HCT116 (cell line): ENCODE measurements around the gene SYNE3.

ENCODE experiments used
- CEBPB ChIP-seq: IDR thresholded peaks from 2 replicates; pipeline ENCODE4 v1.6.1; 2012; ENCODE audit warnings: low read depth
- EZH2 ChIP-seq: fragments of 200-600 bp; sonication (generic); IDR thresholded peaks from 2 replicates; pipeline ENCODE4 v1.6.1; 2017; ENCODE audit warnings: antibody characterized with exemption, mixed run types
- FOSL1 ChIP-seq: IDR thresholded peaks from 2 replicates; pipeline ENCODE4 v1.6.1; 2012; ENCODE audit warnings: low read depth
- POLR2A ChIP-seq: IDR thresholded peaks from 2 replicates; pipeline ENCODE4 v1.7.0; 2011; ENCODE audit warnings: borderline replicate concordance; ENCODE audit not compliant: insufficient read depth, insufficient read length; ENCODE audit errors: extremely low read depth
- POLR2AphosphoS5 ChIP-seq: IDR thresholded peaks from 2 replicates; pipeline ENCODE4 v1.6.1; 2011; ENCODE audit warnings: mild to moderate bottlenecking, low read depth, low read length, moderate library complexity
- RAD21 ChIP-seq: IDR thresholded peaks from 2 replicates; pipeline ENCODE4 v1.6.1; 2012; ENCODE audit warnings: low read depth, mild to moderate bottlenecking
- SIN3A ChIP-seq: IDR thresholded peaks from 2 replicates; pipeline ENCODE4 v1.6.1; 2012; ENCODE audit warnings: low read depth
- SP1 ChIP-seq: IDR thresholded peaks from 2 replicates; pipeline ENCODE4 v1.6.1; 2012; ENCODE audit warnings: low read depth
- SRF ChIP-seq: IDR thresholded peaks from 2 replicates; pipeline ENCODE4 v1.6.1; 2012; ENCODE audit warnings: low read depth
- ZNF274 ChIP-seq: fragments of 200-500 bp; sonication (Bioruptor generic); IDR thresholded peaks from 2 replicates; pipeline ENCODE4 v1.6.1; 2014; ENCODE audit warnings: mild to moderate bottlenecking, low read depth, low read length, inconsistent platforms
- TF ChIP-seq, protein P1 (sequence below), 3 experiments: fragments of 200-600 bp in 1 of 3; sonication (generic) in 1 of 3; IDR thresholded peaks in 2 of 3; conservative IDR thresholded peaks in 1 of 3; 2 replicates each; pipeline ENCODE4 v1.5.1; 2012 to 2017; ENCODE audit warnings: low read depth in 2 of 3, low read length in 2 of 3, antibody characterized with exemption in 1 of 3, borderline replicate concordance in 1 of 3, control low read depth in 1 of 3, mild to moderate bottlenecking in 1 of 3, mixed read lengths in 1 of 3, mixed run types in 1 of 3, moderate library complexity in 1 of 3; ENCODE audit not compliant: insufficient read depth in 1 of 3
- TF ChIP-seq, protein P2 (sequence below): IDR thresholded peaks from 2 replicates; pipeline ENCODE4 v1.6.1; 2012; ENCODE audit warnings: low read depth

DNA sequence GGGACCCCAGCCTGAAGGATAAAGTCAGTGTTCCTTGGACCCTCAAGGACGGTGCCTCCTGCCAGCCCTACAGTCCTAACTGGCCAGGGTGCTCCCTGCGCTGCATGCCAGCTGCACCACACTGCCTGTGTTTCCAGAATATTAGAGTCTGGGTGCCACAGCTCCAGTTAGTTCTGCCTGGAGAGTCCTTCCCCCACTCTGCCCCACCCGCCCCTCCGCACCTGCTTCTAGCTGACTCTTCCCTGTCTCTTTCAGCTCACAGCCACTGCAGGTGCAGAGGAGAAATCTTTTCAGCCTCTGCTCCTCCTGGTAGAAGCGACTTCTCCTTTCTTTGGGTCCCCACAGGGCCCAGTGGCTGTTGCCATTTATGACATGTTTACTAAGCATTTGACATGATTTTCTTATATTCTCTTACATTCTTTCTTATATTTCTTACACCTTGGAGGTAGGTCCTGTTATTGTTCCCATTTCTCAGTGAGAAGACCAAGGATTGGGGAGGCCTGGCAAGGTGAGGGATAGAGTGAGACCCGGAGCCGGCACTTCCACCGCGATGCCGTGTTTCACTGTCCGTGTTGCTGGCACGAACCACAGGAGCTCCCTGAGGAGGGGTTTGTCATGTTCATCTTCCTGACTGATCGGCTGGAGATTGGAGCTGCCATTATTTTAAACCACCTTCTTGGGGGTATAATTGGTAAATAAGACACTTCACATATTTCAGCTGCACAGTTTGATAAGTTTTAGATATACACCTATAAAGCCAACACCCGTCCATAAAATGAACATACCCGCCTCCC is 29.4 kb downstream of the SYNE3 start:
- TF ChIP-seq, protein P1, sequence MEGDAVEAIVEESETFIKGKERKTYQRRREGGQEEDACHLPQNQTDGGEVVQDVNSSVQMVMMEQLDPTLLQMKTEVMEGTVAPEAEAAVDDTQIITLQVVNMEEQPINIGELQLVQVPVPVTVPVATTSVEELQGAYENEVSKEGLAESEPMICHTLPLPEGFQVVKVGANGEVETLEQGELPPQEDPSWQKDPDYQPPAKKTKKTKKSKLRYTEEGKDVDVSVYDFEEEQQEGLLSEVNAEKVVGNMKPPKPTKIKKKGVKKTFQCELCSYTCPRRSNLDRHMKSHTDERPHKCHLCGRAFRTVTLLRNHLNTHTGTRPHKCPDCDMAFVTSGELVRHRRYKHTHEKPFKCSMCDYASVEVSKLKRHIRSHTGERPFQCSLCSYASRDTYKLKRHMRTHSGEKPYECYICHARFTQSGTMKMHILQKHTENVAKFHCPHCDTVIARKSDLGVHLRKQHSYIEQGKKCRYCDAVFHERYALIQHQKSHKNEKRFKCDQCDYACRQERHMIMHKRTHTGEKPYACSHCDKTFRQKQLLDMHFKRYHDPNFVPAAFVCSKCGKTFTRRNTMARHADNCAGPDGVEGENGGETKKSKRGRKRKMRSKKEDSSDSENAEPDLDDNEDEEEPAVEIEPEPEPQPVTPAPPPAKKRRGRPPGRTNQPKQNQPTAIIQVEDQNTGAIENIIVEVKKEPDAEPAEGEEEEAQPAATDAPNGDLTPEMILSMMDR (IDR thresholded peaks at IDR 0.05 in 2 of 3, conservative IDR thresholded peaks at IDR 0.05 in 1 of 3; ENCODE audit: borderline replicate concordance in 1 of 3, insufficient read depth in 1 of 3, low read depth in 2 of 3, low read length in 2 of 3): no peak
- TF ChIP-seq ZNF274 (no peak), POLR2AphosphoS5 (no peak), POLR2A (no peak), SRF (no peak), RAD21 (no peak), EZH2 (no peak), SP1 (no peak), CEBPB (no peak), FOSL1 (no peak), SIN3A (no peak)
- TF ChIP-seq, protein P2, sequence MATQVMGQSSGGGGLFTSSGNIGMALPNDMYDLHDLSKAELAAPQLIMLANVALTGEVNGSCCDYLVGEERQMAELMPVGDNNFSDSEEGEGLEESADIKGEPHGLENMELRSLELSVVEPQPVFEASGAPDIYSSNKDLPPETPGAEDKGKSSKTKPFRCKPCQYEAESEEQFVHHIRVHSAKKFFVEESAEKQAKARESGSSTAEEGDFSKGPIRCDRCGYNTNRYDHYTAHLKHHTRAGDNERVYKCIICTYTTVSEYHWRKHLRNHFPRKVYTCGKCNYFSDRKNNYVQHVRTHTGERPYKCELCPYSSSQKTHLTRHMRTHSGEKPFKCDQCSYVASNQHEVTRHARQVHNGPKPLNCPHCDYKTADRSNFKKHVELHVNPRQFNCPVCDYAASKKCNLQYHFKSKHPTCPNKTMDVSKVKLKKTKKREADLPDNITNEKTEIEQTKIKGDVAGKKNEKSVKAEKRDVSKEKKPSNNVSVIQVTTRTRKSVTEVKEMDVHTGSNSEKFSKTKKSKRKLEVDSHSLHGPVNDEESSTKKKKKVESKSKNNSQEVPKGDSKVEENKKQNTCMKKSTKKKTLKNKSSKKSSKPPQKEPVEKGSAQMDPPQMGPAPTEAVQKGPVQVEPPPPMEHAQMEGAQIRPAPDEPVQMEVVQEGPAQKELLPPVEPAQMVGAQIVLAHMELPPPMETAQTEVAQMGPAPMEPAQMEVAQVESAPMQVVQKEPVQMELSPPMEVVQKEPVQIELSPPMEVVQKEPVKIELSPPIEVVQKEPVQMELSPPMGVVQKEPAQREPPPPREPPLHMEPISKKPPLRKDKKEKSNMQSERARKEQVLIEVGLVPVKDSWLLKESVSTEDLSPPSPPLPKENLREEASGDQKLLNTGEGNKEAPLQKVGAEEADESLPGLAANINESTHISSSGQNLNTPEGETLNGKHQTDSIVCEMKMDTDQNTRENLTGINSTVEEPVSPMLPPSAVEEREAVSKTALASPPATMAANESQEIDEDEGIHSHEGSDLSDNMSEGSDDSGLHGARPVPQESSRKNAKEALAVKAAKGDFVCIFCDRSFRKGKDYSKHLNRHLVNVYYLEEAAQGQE: no peak
